C4-2B (cell line): ENCODE measurements around the gene CAMK2A.
"Not testable (repeated sequence)": the region's sequence is repeated elsewhere in the genome, so short reads cannot be mapped to it uniquely, and the experiment has no call there.

Source experiments
- H3K27ac ChIP-seq: fragments of 450-650 bp; 2 replicates; pipeline ENCODE4 v1.5.1; 2017
- ZFX ChIP-seq: fragments of 450-650 bp; IDR thresholded peaks from 2 replicates; pipeline ENCODE4 v1.6.1; 2017
- TF ChIP-seq, protein P1 (sequence below): fragments of 450-650 bp; conservative IDR thresholded peaks from 2 replicates; pipeline ENCODE4 v1.5.1; 2017; ENCODE audit warnings: mild to moderate bottlenecking

CAMK2A gene

DNA sequence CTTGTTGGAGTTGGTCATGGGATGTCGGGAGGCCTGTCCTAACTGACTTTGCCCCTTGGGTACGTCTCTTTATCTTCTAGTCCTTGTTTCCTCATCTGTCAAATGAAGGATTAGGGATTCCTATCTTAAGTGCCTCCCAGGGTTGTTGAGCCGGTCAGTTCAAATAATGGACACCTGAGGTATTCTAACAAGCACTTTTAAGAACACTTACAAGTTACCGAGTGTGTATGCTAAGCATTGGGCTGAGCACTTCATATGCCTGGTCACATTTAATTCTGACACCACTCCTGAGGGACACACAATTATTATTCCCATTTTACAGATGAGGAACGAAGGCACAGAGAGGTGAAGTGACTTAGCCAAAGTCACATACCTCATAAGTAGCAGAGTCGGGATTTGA is 37.1 kb downstream of the CAMK2A start:
- no peak overlapping the region for H3K27ac ChIP-seq
- no peak for TF ChIP-seq ZFX
- TF ChIP-seq, protein P1, sequence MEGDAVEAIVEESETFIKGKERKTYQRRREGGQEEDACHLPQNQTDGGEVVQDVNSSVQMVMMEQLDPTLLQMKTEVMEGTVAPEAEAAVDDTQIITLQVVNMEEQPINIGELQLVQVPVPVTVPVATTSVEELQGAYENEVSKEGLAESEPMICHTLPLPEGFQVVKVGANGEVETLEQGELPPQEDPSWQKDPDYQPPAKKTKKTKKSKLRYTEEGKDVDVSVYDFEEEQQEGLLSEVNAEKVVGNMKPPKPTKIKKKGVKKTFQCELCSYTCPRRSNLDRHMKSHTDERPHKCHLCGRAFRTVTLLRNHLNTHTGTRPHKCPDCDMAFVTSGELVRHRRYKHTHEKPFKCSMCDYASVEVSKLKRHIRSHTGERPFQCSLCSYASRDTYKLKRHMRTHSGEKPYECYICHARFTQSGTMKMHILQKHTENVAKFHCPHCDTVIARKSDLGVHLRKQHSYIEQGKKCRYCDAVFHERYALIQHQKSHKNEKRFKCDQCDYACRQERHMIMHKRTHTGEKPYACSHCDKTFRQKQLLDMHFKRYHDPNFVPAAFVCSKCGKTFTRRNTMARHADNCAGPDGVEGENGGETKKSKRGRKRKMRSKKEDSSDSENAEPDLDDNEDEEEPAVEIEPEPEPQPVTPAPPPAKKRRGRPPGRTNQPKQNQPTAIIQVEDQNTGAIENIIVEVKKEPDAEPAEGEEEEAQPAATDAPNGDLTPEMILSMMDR: no peak

DNA sequence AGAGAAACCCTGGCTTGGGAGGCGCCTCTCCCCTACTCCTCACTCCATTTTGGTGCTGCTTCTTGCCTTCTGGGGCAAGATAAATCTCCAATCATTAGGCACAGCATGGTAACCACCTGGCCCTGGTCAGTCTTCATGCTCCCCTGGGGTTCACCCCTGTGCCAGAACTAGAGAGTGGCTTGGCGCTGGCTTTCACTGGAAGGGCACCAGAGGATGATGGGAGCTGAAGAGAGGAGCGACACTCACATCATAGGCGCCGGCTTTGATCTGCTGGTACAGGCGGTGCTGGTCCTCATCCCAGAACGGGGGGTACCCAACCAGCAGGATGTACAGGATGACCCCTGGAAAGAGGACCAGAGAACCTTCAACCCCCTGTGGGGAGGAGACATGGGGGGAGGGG is 38.1 kb downstream of the CAMK2A start:
- H3K27ac ChIP-seq: no peak overlapping the region
- no peak for TF ChIP-seq ZFX
- TF ChIP-seq, protein P1: no peak

DNA sequence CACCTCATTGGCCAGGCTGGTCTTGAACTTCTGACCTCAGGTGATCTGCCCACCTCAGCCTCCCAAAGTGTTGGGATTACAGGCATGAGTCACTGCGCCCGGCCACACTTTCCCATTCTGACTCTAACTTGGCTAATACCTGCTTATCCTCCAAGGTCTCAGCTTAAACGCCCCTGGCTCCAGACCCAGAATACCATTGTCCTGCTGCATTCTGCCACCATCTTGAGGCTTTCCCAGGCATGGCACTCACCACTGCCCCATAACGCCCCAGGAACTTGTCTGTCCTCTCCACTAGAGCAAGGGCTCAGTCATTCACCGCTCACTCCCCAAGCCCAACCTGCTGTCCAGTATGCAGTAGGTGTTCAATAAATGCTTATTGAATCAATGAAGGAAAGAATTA is 39.8 kb downstream of the CAMK2A start:
- no peak overlapping the region for H3K27ac ChIP-seq
- TF ChIP-seq ZFX: no peak
- TF ChIP-seq, protein P1: no peak

DNA sequence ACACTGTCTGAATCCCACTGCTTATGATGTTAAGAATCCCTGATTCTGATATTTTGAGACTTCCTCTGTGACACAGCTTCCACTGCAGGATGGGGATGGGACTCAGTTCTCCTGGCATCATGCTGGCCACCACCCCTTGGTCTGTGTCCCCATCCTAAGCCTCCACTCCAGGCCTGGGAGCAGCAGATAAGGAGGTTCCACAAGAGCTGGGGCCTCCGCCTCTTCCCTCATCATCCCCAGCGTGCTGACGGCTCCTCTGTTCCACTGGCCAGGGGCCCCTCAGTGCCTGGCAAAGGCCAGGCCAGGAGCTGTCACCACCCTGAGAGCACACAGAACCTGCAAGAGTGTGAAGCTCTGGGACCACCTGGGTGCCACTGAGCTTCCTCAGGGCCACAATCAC is 40.6 kb downstream of the CAMK2A start:
- H3K27ac ChIP-seq: no peak overlapping the region
- no peak for TF ChIP-seq ZFX
- TF ChIP-seq, protein P1: no peak

DNA sequence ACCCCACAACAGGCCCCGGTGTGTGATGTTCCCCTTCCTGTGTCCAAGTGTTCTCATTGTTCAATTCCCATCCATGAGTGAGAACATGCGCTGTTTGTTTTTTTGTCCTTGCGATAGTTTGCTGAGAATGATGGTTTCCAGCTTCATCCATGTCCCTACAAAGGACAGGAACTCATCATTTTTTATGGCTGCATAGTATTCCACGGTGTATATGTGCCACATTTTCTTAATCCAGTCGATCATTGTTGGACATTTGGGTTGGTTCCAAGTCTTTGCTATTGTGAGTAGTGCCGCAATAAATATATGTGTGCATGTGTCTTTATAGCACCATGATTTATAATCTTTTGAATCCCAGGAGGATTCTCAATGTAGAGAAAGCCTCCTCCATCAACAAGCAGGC is 41.1 kb downstream of the CAMK2A start:
- not testable (repeated sequence) for H3K27ac ChIP-seq

DNA sequence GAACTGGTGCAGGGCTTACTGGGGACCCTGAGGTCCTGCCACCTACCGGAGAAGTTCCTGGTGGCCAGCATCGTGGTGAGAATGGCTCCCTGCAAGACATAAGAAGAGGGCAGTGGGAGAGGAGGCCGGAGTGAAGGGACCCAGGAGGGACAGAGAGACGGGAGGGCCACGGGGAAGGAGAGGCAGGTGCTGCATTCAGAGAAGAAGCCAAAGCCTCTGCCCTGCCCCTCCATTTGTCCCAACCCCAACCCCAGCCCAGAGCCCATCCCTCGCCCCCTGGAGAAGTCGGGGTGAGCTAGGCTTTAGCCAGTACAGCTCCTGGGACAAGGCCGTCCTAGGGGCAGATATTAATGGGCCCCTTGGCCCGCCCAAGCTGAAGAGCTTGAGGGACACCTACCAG is 41.8 kb downstream of the CAMK2A start:
- H3K27ac ChIP-seq: no peak overlapping the region
- no peak for TF ChIP-seq ZFX
- TF ChIP-seq, protein P1: no peak

DNA sequence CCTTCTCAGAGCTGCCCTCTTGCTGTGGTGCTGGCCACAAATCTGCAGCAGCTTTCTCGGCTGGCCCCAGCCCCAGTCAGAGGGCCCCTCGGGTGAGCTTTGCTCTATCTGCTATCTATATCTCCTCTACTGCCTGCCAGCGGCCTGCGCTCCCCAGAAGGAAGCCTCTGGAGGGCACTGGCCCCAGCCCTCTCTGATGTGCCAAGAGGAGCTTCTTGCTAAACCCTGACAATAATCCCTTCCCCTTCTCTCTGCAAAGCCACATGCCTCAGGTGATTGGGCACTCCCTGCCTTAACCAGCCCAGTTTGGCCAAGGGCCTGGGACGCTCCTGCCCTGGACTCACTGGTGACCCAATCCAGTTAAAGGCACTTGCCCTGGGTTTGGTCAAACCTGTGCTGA is 42.7 kb downstream of the CAMK2A start:
- TF ChIP-seq, protein P1: no peak
- TF ChIP-seq ZFX: no peak
- H3K27ac ChIP-seq: no peak overlapping the region

DNA sequence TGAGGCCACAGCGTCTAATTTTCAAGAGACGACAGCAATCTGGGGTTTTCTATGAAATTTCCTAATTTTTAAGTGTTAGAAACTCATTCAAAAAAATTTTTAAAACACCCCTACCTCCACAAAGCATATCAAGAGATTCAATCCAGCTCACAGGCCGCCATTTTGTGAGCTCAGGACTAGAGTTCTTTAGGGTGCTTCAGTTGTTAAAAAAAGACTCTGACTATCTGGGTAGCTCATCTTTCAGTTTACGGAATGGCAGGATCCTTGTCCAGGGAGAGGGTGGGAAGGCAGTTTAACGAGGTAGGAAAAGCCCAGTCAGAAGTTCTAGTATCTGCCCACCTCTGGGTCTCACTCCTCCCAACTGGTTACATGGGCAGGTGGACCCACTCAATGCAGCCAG is 43.1 kb downstream of the CAMK2A start:
- TF ChIP-seq ZFX: no peak
- TF ChIP-seq, protein P1: no peak

More for the DNA sequence above, 43.1 kb downstream of the CAMK2A start:
- H3K27ac ChIP-seq: no peak overlapping the region
